Measurements from ENCODE around the gene FRYL.
"Not testable (repeated sequence)": the region's sequence is repeated elsewhere in the genome, so short reads cannot be mapped to it uniquely, and the experiment has no call there.

The FRYL gene

DNA sequence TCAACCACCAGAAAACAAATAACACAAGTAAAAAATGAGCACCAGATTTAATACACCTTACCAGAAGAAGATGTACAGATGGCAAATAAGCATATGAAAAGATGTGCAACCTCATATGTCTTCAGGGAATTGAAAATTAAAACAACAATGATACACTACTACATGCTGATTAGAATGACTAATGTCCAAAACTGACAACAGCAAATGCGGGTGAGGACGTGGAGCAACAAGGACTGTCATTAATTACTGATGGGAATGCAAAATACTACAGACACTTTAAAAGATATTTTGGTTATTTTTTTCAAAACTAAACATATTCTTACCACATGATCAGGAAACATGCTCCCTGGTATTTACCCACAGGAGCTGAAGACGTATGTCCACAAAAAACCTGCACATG lies 140.3 kb downstream of the FRYL start:
- TF ChIP-seq, protein P1, sequence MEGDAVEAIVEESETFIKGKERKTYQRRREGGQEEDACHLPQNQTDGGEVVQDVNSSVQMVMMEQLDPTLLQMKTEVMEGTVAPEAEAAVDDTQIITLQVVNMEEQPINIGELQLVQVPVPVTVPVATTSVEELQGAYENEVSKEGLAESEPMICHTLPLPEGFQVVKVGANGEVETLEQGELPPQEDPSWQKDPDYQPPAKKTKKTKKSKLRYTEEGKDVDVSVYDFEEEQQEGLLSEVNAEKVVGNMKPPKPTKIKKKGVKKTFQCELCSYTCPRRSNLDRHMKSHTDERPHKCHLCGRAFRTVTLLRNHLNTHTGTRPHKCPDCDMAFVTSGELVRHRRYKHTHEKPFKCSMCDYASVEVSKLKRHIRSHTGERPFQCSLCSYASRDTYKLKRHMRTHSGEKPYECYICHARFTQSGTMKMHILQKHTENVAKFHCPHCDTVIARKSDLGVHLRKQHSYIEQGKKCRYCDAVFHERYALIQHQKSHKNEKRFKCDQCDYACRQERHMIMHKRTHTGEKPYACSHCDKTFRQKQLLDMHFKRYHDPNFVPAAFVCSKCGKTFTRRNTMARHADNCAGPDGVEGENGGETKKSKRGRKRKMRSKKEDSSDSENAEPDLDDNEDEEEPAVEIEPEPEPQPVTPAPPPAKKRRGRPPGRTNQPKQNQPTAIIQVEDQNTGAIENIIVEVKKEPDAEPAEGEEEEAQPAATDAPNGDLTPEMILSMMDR (IDR thresholded peaks at IDR 0.05; ENCODE audit: low read depth, low read length, missing control alignments): no peak
- no peak overlapping the region for H3K4me3 ChIP-seq (replicated peaks; ENCODE audit: low read depth, low read length)
- DNase-seq (ENCODE audit: extremely low read depth, low read depth): no peak

DNA sequence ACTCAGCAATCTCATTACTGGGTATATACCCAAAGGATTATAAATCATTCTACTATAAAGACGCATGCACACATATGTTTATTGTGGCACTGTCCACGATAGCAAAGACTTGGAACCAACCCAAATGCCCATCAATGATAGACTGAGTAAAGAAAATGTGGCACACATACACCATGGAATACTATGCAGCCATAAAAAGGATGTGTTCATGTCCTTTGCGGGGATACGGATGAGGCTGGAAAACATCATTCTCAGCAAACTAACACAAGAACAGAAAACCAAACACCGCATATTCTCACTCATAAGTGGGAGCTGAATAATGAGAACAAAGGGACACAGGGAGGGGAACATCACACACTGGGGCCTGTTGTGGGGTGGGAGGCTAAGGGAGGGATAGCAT lies 141.5 kb downstream of the FRYL start:
- H3K4me3 ChIP-seq (replicated peaks; ENCODE audit: low read depth, low read length); DNase-seq (ENCODE audit: extremely low read depth, low read depth): not testable (repeated sequence)

DNA sequence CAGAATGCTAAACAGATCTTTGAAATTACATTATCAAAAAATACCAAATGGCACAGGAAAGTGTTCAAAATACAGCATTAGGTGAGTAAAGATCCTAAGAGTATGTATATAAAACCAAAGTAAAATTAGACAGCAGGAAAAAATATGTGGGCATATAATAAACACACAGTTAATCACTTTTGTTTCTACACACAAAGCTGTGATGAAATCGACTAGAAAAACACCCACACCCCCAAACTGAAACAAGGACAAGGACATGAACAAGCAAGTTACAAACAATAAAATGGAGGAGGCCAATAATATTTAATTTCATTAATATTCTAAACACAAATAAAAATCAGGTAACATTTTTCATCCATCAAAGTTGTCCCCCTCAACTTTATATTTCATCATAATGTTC lies 143.2 kb downstream of the FRYL start:
- TF ChIP-seq, protein P1 (IDR thresholded peaks at IDR 0.05; ENCODE audit: low read depth, low read length, missing control alignments): no peak
- DNase-seq (ENCODE audit: extremely low read depth, low read depth): no peak
- H3K4me3 ChIP-seq (replicated peaks; ENCODE audit: low read depth, low read length): no peak overlapping the region

DNA sequence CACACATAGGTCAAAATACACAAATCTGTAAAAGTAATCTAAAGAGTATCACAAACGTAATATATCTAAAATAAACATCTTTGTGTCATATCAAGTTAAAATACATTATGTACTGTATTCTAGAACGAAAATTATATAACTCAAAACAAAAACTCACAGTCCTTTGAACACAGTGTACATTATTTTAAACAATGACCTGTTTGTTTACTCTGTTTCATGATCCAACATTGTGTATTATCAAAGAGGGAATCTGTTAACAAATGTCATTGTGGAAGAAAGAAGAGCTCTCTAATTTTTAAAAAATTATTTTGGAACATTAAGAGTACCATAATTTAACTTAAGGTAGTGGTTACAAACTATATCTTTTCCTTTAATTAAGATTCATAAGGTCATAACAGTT lies 144.1 kb downstream of the FRYL start:
- TF ChIP-seq, protein P1 (IDR thresholded peaks at IDR 0.05; ENCODE audit: low read depth, low read length, missing control alignments): no peak
- no peak overlapping the region for H3K4me3 ChIP-seq (replicated peaks; ENCODE audit: low read depth, low read length)

DNA sequence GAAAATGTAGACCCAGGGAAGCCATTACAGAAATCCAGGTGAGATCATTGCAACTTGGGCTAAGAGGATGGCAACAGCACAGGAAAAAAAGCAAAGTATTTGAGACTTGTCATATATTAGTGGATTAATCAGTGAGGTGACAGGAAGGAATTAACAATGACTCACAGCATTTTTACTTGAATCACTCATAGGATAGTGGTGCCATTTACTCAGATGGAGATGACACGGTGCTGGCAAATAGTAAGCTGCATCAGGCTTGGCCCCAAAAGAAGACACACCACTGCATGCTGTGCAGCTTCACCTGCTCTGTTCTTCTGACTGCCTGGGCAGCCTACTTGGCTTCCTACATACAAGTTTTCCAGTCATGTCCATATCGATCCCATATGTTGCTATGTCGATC lies 144.8 kb downstream of the FRYL start:
- DNase-seq (ENCODE audit: extremely low read depth, low read depth): no peak

More for the DNA sequence above, 144.1 kb downstream of the FRYL start:
- no peak for DNase-seq (ENCODE audit: extremely low read depth, low read depth)

DNA sequence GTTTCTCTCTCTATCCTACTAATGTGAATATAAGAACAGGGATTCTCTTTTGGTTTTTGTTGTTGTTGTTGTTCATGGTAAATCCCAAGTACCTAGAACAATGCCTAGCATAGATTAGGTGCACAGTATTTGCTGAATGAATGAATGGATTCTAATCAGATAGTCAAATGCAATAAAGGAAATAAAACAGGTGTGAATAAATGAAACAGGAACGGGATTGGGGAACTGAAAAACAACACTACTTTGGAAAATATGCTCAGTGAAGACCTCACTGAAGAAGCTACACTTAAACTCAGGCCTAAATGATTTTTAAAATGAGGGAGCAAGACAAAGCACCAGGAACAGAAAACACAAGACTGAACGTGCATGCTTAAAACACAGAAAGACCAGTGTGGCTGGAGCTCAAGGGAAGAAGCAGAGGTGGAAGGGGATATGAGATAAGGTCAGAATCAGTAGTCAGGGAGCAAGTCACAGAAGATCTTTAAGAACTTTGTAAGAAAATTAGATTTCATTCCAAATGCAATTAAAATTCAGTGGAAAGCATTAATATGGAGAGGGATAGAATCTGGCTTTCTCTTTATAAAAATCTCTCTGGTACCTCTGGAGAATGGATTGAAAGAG lies 145.3 kb downstream of the FRYL start:
- H3K4me3 ChIP-seq (replicated peaks; ENCODE audit: low read depth, low read length): no peak overlapping the region
- TF ChIP-seq, protein P1 (IDR thresholded peaks at IDR 0.05; ENCODE audit: low read depth, low read length, missing control alignments): no peak
- no peak for DNase-seq (ENCODE audit: extremely low read depth, low read depth)

More for the DNA sequence above, 144.8 kb downstream of the FRYL start:
- TF ChIP-seq, protein P1 (IDR thresholded peaks at IDR 0.05; ENCODE audit: low read depth, low read length, missing control alignments): no peak
- H3K4me3 ChIP-seq (replicated peaks; ENCODE audit: low read depth, low read length): no peak overlapping the region

DNA sequence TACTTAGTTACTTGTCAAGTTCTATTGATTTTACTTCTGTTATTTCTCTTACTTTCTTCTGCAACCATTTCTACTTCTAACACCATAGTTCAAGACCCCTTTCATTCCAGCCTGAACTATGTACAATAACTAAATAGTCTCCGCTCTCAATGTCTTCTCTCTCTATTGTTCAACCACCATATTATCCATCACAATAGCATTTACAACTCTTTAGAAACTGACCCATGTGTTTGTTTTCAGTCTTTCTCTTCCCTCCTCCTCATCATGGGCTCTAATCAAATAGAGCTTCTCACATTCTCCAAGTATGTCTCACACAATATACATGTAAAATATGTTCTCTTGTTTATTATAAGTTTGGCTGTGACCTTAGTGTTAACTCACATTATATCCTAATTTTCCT lies 146.4 kb downstream of the FRYL start:
- TF ChIP-seq, protein P1 (IDR thresholded peaks at IDR 0.05; ENCODE audit: low read depth, low read length, missing control alignments): no peak
- no peak for DNase-seq (ENCODE audit: extremely low read depth, low read depth)
- H3K4me3 ChIP-seq (replicated peaks; ENCODE audit: low read depth, low read length): no peak overlapping the region

Data from HFF-Myc (cell line).